Urinary bladder (tissue), 4 donors: ENCODE measurements around the gene KL. TPM values are rescaled to one million over a fixed set of nuclear protein-coding genes. Genes with fewer than 3 reads are reported as not detected.

Experiments used
- DNase-seq: peaks from one replicate; pipeline ENCODE4 v3.0.0-alpha.2; 2015; ENCODE audit errors: extremely low spot score
- H3K27ac ChIP-seq: one replicate; pipeline ENCODE4 v1.5.1; 2013; ENCODE audit warnings: low read depth, mild to moderate bottlenecking, moderate library complexity
- H3K36me3 ChIP-seq: one replicate; pipeline ENCODE4 v1.6.1; 2013; ENCODE audit warnings: mild to moderate bottlenecking, moderate library complexity; ENCODE audit not compliant: insufficient read depth
- H3K4me1 ChIP-seq: one replicate; pipeline ENCODE4 v1.6.1; 2013; ENCODE audit warnings: mild to moderate bottlenecking, moderate library complexity; ENCODE audit not compliant: insufficient read depth
- H3K4me3 ChIP-seq: one replicate; pipeline ENCODE4 v1.5.1; 2013; ENCODE audit warnings: low read depth, low read length
- WGBS: extraction: QIAGEN DNeasy Blood & Tissue Kit; methylation state at CpG from one replicate; pipeline ENCODE4 v1.1.7; 2013; 5-methylcytosine and 5-hydroxymethylcytosine counted together
- polyA plus RNA-seq: library from polyadenylated mRNA; stranded (reverse); fragments of 200-250 nt; gene quantifications from one replicate; pipeline ENCODE4 v1.2.3, GENCODE V29; 2013
- total RNA-seq: library from RNA; depleted of rRNA; stranded (reverse); fragments of >200 nt; gene quantifications from one replicate; pipeline ENCODE4 v1.2.3, GENCODE V29; 2014
- donor health status: healthy with polysubstance abuse.
- donor health status: healthy.

The KL gene
- total and polyA plus RNA-seq, 2 donors: 4.1 to 6.0 TPM

- Histone ChIP-seq H3K4me1 (no peaks in the 10 kb centered on the region), H3K36me3 (no peaks in the 10 kb centered on the region), H3K4me3 (no peak overlapping the region), H3K27ac (no peak overlapping the region)
- 51% methylated on average over 8 of the region's 8 CpGs for WGBS
- DNase-seq: no peak
Observed at GRCh38 chr13:32988608-32989289, 27.5 kb upstream of the KL start.

GRCh38 chr13:32989290-32989667 lies 26.9 kb upstream of the KL start:
- Histone ChIP-seq H3K27ac (no peak overlapping the region), H3K36me3 (no peaks in the 10 kb centered on the region), H3K4me3 (no peak overlapping the region), H3K4me1 (no peaks in the 10 kb centered on the region)
- no peak for DNase-seq
- 58% methylated on average over 3 of the region's 3 CpGs for WGBS

GRCh38 chr13:32989942-32990341 lies 26.3 kb upstream of the KL start:
- 89% methylated on average over 3 of the region's 3 CpGs for WGBS

GRCh38 chr13:32993145-32993544 lies 23.1 kb upstream of the KL start:
- 83% methylated on average over 8 of the region's 8 CpGs for WGBS
- H3K27ac ChIP-seq: no peak overlapping the region
- no peaks in the 10 kb centered on the region for H3K4me1 ChIP-seq
- H3K36me3 ChIP-seq: no peaks in the 10 kb centered on the region
- H3K4me3 ChIP-seq: no peak overlapping the region
- no peak for DNase-seq

More at GRCh38 chr13:32989942-32990341, 26.3 kb upstream of the KL start:
- H3K36me3 ChIP-seq: no peaks in the 10 kb centered on the region
- no peak overlapping the region for H3K4me3 ChIP-seq
- no peaks in the 10 kb centered on the region for H3K4me1 ChIP-seq
- no peak overlapping the region for H3K27ac ChIP-seq
- DNase-seq: no peak

- 98% methylated on average over 2 of the region's 2 CpGs for WGBS
- DNase-seq: no peak
- Histone ChIP-seq H3K4me3 (no peak overlapping the region), H3K27ac (no peak overlapping the region), H3K36me3 (no peaks in the 10 kb centered on the region), H3K4me1 (no peaks in the 10 kb centered on the region)
Observed at GRCh38 chr13:32997399-32997798, 18.8 kb upstream of the KL start.

GRCh38 chr13:32998966-32999365 lies 17.3 kb upstream of the KL start:
- 95% methylated on average over 5 of the region's 5 CpGs for WGBS
- H3K27ac ChIP-seq: no peak overlapping the region
- H3K4me1 ChIP-seq: no peaks in the 10 kb centered on the region
- H3K4me3 ChIP-seq: no peak overlapping the region
- DNase-seq: no peak
- no peaks in the 10 kb centered on the region for H3K36me3 ChIP-seq

- DNase-seq: no peak
- Histone ChIP-seq H3K36me3 (no peaks in the 10 kb centered on the region), H3K4me1 (no peaks in the 10 kb centered on the region), H3K4me3 (no peak overlapping the region), H3K27ac (no peak overlapping the region)
- 97% methylated on average over 1 of the region's 1 CpG for WGBS
Observed at GRCh38 chr13:33000365-33000764, 15.9 kb upstream of the KL start.

GRCh38 chr13:33003458-33004019 lies 12.7 kb upstream of the KL start:
- H3K4me1 ChIP-seq: no peaks in the 10 kb centered on the region
- DNase-seq: no peak
- H3K4me3 ChIP-seq: no peak overlapping the region
- WGBS: 98% methylated on average over 2 of the region's 2 CpGs
- H3K27ac ChIP-seq: no peak overlapping the region
- no peaks in the 10 kb centered on the region for H3K36me3 ChIP-seq

- Histone ChIP-seq H3K36me3 (no peaks in the 10 kb centered on the region), H3K4me3 (no peak overlapping the region), H3K27ac (no peak overlapping the region), H3K4me1 (no peaks in the 10 kb centered on the region)
- WGBS: 24% methylated on average over 3 of the region's 3 CpGs
- DNase-seq: no peak
Observed at GRCh38 chr13:33004511-33004910, 11.7 kb upstream of the KL start.

GRCh38 chr13:33006134-33006533 lies 10.1 kb upstream of the KL start:
- H3K36me3 ChIP-seq: no peaks in the 10 kb centered on the region
- no peaks in the 10 kb centered on the region for H3K4me1 ChIP-seq
- WGBS: 83% methylated on average over 2 of the region's 2 CpGs
- DNase-seq: no peak
- H3K4me3 ChIP-seq: no peak overlapping the region
- H3K27ac ChIP-seq: no peak overlapping the region

- DNase-seq: no peak
- H3K36me3 ChIP-seq: no peaks in the 10 kb centered on the region
- 88% methylated on average over 3 of the region's 3 CpGs for WGBS
- no peak overlapping the region for H3K4me3 ChIP-seq
- no peak overlapping the region for H3K27ac ChIP-seq
- no peaks in the 10 kb centered on the region for H3K4me1 ChIP-seq
Observed at GRCh38 chr13:33006638-33007037, 9.6 kb upstream of the KL start.

GRCh38 chr13:33007237-33007636 lies 9.0 kb upstream of the KL start:
- Histone ChIP-seq H3K4me1 (no peaks in the 10 kb centered on the region), H3K4me3 (no peak overlapping the region), H3K27ac (no peak overlapping the region), H3K36me3 (no peaks in the 10 kb centered on the region)
- DNase-seq: no peak
- WGBS: 96% methylated on average over 2 of the region's 2 CpGs

- no peak overlapping the region for H3K27ac ChIP-seq
- H3K4me1 ChIP-seq: no peaks in the 10 kb centered on the region
- 98% methylated on average over 3 of the region's 3 CpGs for WGBS
- no peak for DNase-seq
- H3K4me3 ChIP-seq: no peak overlapping the region
- H3K36me3 ChIP-seq: no peaks in the 10 kb centered on the region
Observed at GRCh38 chr13:33007950-33008349, 8.3 kb upstream of the KL start.

GRCh38 chr13:33008946-33009722 lies 7.1 kb upstream of the KL start:
- Histone ChIP-seq H3K27ac (no peak overlapping the region), H3K36me3 (no peaks in the 10 kb centered on the region), H3K4me1 (no peaks in the 10 kb centered on the region), H3K4me3 (no peak overlapping the region)
- no peak for DNase-seq
- 68% methylated on average over 5 of the region's 5 CpGs for WGBS
